WTC11 (cell line): Measurements from ENCODE around the gene BGN. TPM values are rescaled to one million over a fixed set of nuclear protein-coding genes. Genes with fewer than 3 reads are reported as not detected.

Source experiments
- ATAC-seq: fragments of 200-7000 bp; cut with Tn5 transposase; 2 replicates; pipeline ENCODE4 v1.10.0; 2021; ENCODE audit warnings: mild to moderate bottlenecking, moderate library complexity
- CTCF ChIA-PET: fragments of 300-600 bp; sonication (Branson Sonifier 250); formaldehyde crosslinking; loops from one replicate; lab custom pipeline; 2021; ENCODE audit warnings: antibody characterized with exemption; lab: Charles Lee
- POLR2A ChIA-PET: fragments of 350-600 bp; sonication (Branson Sonifier 250); formaldehyde crosslinking; loops from one replicate; lab custom pipeline; 2021; ENCODE audit warnings: antibody characterized with exemption; lab: Charles Lee
- DNase-seq: peaks from one replicate; pipeline ENCODE4 v3.0.0; 2021; ENCODE audit warnings: low spot score
- H3K27ac Mint-ChIP-seq: 2 replicates; pipeline ENCODE4 v1.8.0; 2021; ENCODE audit warnings: mixed read lengths
- H3K27me3 Mint-ChIP-seq: 2 replicates; pipeline ENCODE4 v1.8.0; 2021; ENCODE audit warnings: low read depth, mild to moderate bottlenecking, moderate library complexity, mixed read lengths
- H3K36me3 Mint-ChIP-seq: 2 replicates; pipeline ENCODE4 v1.8.0; 2021; ENCODE audit warnings: mixed read lengths
- H3K4me1 Mint-ChIP-seq: 2 replicates; pipeline ENCODE4 v1.8.0; 2022; ENCODE audit warnings: mixed read lengths
- H3K4me3 Mint-ChIP-seq: 2 replicates; pipeline ENCODE4 v1.8.0; 2021; ENCODE audit warnings: mild to moderate bottlenecking, moderate library complexity, mixed read lengths
- H3K9me3 Mint-ChIP-seq: 2 replicates; pipeline ENCODE4 v1.8.0; 2021; ENCODE audit warnings: mixed read lengths
- FOXJ3 ChIP-seq: sonication (generic); formaldehyde crosslinking; IDR thresholded peaks from 2 replicates; pipeline ENCODE4 v1.9.0; 2021; ENCODE audit warnings: missing genetic modification reagents, mild to moderate bottlenecking, borderline replicate concordance
- HMGA2 ChIP-seq: fragments of 250-450 bp; sonication (Bioruptor Pico); IDR thresholded peaks from 2 replicates; pipeline ENCODE4 v1.4.0; 2021; ENCODE audit warnings: mild to moderate bottlenecking, moderate library complexity
- RELA ChIP-seq: sonication (generic); formaldehyde crosslinking; IDR thresholded peaks from 2 replicates; pipeline ENCODE4 v1.8.1; 2022; ENCODE audit warnings: missing genetic modification reagents, mild to moderate bottlenecking, borderline replicate concordance
- ZNF138 ChIP-seq: sonication (generic); formaldehyde crosslinking; conservative IDR thresholded peaks from 2 replicates; pipeline ENCODE4 v1.8.1; 2022; ENCODE audit warnings: mild to moderate bottlenecking, moderate library complexity, missing genetic modification reagents
- ZNF416 ChIP-seq: fragments of 250-450 bp; sonication (Bioruptor Pico); IDR thresholded peaks from 2 replicates; pipeline ENCODE4 v1.9.0; 2021; ENCODE audit warnings: mild to moderate bottlenecking, inconsistent platforms
- total RNA-seq: library from RNA; stranded (reverse); gene quantifications from 3 replicates; pipeline ENCODE4 v1.2.3, GENCODE V29; 2021
- TF ChIP-seq, protein P1 (sequence below): fragments of 250-450 bp; sonication (Bioruptor Pico); IDR thresholded peaks from 2 replicates; pipeline ENCODE4 v1.9.0; 2021; ENCODE audit warnings: mild to moderate bottlenecking, borderline replicate concordance
- TF ChIP-seq, protein P2 (sequence below): sonication (generic); formaldehyde crosslinking; IDR thresholded peaks from 2 replicates; pipeline ENCODE4 v1.8.1; 2022; ENCODE audit warnings: low read depth, missing genetic modification reagents, borderline replicate concordance
- TF ChIP-seq, protein P3 (sequence below): fragments of 200-600 bp; IDR thresholded peaks from 2 replicates; pipeline ENCODE4 v1.8.0; 2022; ENCODE audit warnings: antibody characterized with exemption
- TF ChIP-seq, protein P4 (sequence below): sonication (generic); formaldehyde crosslinking; IDR thresholded peaks from 2 replicates; pipeline ENCODE4 v1.8.1; 2022; ENCODE audit warnings: low read depth, mild to moderate bottlenecking, moderate library complexity, missing genetic modification reagents, borderline replicate concordance
- TF ChIP-seq, protein P5 (sequence below): sonication (generic); formaldehyde crosslinking; IDR thresholded peaks from 2 replicates; pipeline ENCODE4 v1.8.1; 2022; ENCODE audit warnings: missing genetic modification reagents, borderline replicate concordance
- TF ChIP-seq, protein P6 (sequence below): sonication (generic); formaldehyde crosslinking; IDR thresholded peaks from 2 replicates; pipeline ENCODE4 v1.8.1; 2023; ENCODE audit warnings: mild to moderate bottlenecking, missing genetic modification reagents, moderate library complexity
- TF ChIP-seq, protein P7 (sequence below): sonication (generic); formaldehyde crosslinking; IDR thresholded peaks from 2 replicates; pipeline ENCODE4 v1.8.0; 2022; ENCODE audit warnings: mild to moderate bottlenecking, missing genetic modification reagents

Gene BGN
- total RNA-seq, 1 experiment from 2014 or later: 1.8 TPM

DNA sequence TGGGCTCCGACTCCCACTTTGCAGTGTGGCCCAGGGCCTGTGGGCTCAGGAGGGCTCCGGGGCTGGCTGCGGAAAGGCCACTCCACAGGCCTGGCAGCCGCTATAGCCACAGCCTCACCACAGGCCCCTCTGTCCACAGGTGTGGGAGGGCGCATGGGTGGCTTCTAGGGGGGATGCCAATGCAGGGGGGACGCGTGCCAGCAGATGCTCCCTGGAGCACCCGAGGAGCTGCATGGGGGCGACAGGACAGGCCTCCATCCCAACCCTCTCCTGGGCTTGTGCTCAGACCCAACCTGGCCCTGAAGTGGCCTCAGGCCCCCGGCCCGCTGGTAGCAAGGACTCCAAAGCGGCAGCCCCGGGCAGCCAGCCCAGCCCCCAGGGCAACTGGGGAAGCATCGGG is 8.0 kb downstream of the BGN start:
- ChIA-PET POLR2A (no interaction called here), CTCF (no interaction called here)
- Mint-ChIP-seq H3K9me3 (peaks cover 6% of the 10 kb centered on the region; the same call in 1 of the 2 replicates), H3K36me3 (no peaks in the 10 kb centered on the region)
- TF ChIP-seq, protein P1, sequence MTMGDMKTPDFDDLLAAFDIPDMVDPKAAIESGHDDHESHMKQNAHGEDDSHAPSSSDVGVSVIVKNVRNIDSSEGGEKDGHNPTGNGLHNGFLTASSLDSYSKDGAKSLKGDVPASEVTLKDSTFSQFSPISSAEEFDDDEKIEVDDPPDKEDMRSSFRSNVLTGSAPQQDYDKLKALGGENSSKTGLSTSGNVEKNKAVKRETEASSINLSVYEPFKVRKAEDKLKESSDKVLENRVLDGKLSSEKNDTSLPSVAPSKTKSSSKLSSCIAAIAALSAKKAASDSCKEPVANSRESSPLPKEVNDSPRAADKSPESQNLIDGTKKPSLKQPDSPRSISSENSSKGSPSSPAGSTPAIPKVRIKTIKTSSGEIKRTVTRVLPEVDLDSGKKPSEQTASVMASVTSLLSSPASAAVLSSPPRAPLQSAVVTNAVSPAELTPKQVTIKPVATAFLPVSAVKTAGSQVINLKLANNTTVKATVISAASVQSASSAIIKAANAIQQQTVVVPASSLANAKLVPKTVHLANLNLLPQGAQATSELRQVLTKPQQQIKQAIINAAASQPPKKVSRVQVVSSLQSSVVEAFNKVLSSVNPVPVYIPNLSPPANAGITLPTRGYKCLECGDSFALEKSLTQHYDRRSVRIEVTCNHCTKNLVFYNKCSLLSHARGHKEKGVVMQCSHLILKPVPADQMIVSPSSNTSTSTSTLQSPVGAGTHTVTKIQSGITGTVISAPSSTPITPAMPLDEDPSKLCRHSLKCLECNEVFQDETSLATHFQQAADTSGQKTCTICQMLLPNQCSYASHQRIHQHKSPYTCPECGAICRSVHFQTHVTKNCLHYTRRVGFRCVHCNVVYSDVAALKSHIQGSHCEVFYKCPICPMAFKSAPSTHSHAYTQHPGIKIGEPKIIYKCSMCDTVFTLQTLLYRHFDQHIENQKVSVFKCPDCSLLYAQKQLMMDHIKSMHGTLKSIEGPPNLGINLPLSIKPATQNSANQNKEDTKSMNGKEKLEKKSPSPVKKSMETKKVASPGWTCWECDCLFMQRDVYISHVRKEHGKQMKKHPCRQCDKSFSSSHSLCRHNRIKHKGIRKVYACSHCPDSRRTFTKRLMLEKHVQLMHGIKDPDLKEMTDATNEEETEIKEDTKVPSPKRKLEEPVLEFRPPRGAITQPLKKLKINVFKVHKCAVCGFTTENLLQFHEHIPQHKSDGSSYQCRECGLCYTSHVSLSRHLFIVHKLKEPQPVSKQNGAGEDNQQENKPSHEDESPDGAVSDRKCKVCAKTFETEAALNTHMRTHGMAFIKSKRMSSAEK (CRISPR knock-in tag): no peak
- TF ChIP-seq HMGA2 (no peak), ZNF416 (CRISPR knock-in tag) (no peak)
- TF ChIP-seq, protein P2, sequence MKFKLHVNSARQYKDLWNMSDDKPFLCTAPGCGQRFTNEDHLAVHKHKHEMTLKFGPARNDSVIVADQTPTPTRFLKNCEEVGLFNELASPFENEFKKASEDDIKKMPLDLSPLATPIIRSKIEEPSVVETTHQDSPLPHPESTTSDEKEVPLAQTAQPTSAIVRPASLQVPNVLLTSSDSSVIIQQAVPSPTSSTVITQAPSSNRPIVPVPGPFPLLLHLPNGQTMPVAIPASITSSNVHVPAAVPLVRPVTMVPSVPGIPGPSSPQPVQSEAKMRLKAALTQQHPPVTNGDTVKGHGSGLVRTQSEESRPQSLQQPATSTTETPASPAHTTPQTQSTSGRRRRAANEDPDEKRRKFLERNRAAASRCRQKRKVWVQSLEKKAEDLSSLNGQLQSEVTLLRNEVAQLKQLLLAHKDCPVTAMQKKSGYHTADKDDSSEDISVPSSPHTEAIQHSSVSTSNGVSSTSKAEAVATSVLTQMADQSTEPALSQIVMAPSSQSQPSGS: no peak
- TF ChIP-seq, protein P3, sequence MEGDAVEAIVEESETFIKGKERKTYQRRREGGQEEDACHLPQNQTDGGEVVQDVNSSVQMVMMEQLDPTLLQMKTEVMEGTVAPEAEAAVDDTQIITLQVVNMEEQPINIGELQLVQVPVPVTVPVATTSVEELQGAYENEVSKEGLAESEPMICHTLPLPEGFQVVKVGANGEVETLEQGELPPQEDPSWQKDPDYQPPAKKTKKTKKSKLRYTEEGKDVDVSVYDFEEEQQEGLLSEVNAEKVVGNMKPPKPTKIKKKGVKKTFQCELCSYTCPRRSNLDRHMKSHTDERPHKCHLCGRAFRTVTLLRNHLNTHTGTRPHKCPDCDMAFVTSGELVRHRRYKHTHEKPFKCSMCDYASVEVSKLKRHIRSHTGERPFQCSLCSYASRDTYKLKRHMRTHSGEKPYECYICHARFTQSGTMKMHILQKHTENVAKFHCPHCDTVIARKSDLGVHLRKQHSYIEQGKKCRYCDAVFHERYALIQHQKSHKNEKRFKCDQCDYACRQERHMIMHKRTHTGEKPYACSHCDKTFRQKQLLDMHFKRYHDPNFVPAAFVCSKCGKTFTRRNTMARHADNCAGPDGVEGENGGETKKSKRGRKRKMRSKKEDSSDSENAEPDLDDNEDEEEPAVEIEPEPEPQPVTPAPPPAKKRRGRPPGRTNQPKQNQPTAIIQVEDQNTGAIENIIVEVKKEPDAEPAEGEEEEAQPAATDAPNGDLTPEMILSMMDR: no peak
- TF ChIP-seq, protein P4, sequence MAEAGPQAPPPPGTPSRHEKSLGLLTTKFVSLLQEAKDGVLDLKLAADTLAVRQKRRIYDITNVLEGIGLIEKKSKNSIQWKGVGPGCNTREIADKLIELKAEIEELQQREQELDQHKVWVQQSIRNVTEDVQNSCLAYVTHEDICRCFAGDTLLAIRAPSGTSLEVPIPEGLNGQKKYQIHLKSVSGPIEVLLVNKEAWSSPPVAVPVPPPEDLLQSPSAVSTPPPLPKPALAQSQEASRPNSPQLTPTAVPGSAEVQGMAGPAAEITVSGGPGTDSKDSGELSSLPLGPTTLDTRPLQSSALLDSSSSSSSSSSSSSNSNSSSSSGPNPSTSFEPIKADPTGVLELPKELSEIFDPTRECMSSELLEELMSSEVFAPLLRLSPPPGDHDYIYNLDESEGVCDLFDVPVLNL (CRISPR knock-in tag): no peak
- TF ChIP-seq, protein P5, sequence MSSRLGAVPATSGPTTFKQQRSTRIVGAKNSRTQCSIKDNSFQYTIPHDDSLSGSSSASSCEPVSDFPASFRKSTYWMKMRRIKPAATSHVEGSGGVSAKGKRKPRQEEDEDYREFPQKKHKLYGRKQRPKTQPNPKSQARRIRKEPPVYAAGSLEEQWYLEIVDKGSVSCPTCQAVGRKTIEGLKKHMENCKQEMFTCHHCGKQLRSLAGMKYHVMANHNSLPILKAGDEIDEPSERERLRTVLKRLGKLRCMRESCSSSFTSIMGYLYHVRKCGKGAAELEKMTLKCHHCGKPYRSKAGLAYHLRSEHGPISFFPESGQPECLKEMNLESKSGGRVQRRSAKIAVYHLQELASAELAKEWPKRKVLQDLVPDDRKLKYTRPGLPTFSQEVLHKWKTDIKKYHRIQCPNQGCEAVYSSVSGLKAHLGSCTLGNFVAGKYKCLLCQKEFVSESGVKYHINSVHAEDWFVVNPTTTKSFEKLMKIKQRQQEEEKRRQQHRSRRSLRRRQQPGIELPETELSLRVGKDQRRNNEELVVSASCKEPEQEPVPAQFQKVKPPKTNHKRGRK: no peak
- TF ChIP-seq, all 79 proteins: peak for 0
- no peak overlapping the region for H3K27ac Mint-ChIP-seq
- ATAC-seq: no peak
- DNase-seq: no peak
- no peak overlapping the region for H3K4me3 Mint-ChIP-seq
- H3K27me3 Mint-ChIP-seq: no peaks in the 10 kb centered on the region
- H3K4me1 Mint-ChIP-seq: no peaks in the 10 kb centered on the region

DNA sequence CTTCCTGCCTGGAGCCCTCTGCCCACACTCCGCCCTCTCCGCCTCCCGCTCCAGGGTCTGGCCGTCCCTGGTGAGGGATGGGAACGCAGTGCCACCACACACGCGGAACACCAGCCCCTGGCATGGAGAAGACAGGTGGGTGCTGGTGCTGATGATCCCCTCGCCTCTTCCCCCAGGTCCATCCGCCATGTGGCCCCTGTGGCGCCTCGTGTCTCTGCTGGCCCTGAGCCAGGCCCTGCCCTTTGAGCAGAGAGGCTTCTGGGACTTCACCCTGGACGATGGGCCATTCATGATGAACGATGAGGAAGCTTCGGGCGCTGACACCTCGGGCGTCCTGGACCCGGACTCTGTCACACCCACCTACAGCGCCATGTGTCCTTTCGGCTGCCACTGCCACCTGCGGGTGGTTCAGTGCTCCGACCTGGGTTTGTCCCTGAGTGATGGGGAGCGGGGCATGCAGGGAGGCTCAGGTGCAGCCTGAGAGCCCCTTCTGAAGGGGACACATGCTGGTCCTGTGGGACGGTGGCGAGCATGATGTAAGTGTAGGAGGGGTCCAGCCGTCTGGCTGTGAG is 9.8 kb downstream of the BGN start:
- no peaks in the 10 kb centered on the region for H3K36me3 Mint-ChIP-seq
- CTCF ChIA-PET: no interaction called here
- H3K9me3 Mint-ChIP-seq: peaks cover 6% of the 10 kb centered on the region; the same call in 1 of the 2 replicates
- no peak overlapping the region for H3K4me3 Mint-ChIP-seq
- ATAC-seq (no peak), DNase-seq (no peak)
- POLR2A ChIA-PET: no interaction called here
- H3K27me3 Mint-ChIP-seq: no peaks in the 10 kb centered on the region
- TF ChIP-seq, protein P6, sequence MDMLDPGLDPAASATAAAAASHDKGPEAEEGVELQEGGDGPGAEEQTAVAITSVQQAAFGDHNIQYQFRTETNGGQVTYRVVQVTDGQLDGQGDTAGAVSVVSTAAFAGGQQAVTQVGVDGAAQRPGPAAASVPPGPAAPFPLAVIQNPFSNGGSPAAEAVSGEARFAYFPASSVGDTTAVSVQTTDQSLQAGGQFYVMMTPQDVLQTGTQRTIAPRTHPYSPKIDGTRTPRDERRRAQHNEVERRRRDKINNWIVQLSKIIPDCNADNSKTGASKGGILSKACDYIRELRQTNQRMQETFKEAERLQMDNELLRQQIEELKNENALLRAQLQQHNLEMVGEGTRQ (CRISPR knock-in tag): no peak
- TF ChIP-seq RELA (CRISPR knock-in tag): no peak
- TF ChIP-seq, protein P7, sequence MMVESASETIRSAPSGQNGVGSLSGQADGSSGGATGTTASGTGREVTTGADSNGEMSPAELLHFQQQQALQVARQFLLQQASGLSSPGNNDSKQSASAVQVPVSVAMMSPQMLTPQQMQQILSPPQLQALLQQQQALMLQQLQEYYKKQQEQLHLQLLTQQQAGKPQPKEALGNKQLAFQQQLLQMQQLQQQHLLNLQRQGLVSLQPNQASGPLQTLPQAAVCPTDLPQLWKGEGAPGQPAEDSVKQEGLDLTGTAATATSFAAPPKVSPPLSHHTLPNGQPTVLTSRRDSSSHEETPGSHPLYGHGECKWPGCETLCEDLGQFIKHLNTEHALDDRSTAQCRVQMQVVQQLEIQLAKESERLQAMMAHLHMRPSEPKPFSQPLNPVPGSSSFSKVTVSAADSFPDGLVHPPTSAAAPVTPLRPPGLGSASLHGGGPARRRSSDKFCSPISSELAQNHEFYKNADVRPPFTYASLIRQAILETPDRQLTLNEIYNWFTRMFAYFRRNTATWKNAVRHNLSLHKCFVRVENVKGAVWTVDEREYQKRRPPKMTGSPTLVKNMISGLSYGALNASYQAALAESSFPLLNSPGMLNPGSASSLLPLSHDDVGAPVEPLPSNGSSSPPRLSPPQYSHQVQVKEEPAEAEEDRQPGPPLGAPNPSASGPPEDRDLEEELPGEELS (CRISPR knock-in tag): no peak
- TF ChIP-seq FOXJ3 (CRISPR knock-in tag): no peak
- no peak for TF ChIP-seq ZNF138 (CRISPR knock-in tag)
- H3K4me1 Mint-ChIP-seq: no peaks in the 10 kb centered on the region
- no peak overlapping the region for H3K27ac Mint-ChIP-seq
